Activated CD4-positive, alpha-beta T cell treated with anti-CD3 and anti-CD28 coated beads, Interleukin-2, amount 10 ng/mL, durations not matched to agents 7 days and 5 days (primary cell): ENCODE results near the gene FUT3. TPM values are rescaled to one million over a fixed set of nuclear protein-coding genes. Genes with fewer than 3 reads are reported as not detected.

Experiments
- CTCF ChIA-PET: fragments of 350-600 bp; sonication (Branson Sonifier 250); formaldehyde crosslinking; loops from one replicate; lab custom pipeline; 2021; ENCODE audit warnings: antibody characterized with exemption; lab: Charles Lee
- POLR2A ChIA-PET: fragments of 350-600 bp; sonication (Branson Sonifier 250); formaldehyde crosslinking; loops from one replicate; lab custom pipeline; 2021; ENCODE audit warnings: antibody characterized with exemption; lab: Charles Lee
- DNase-seq: peaks from one replicate; pipeline ENCODE4 v3.0.0-alpha.2; 2020
- H3K27ac Mint-ChIP-seq: one replicate; pipeline ENCODE4 v1.8.0; 2021; ENCODE audit warnings: mild to moderate bottlenecking, moderate library complexity, mixed read lengths
- H3K27me3 Mint-ChIP-seq: one replicate; pipeline ENCODE4 v1.8.0; 2021; ENCODE audit warnings: mixed read lengths
- H3K36me3 Mint-ChIP-seq: one replicate; pipeline ENCODE4 v1.8.0; 2021; ENCODE audit warnings: low read depth, mixed read lengths
- H3K4me1 Mint-ChIP-seq: one replicate; pipeline ENCODE4 v1.8.0; 2021; ENCODE audit warnings: mixed read lengths
- H3K4me3 Mint-ChIP-seq: one replicate; pipeline ENCODE4 v1.8.0; 2021; ENCODE audit warnings: mild to moderate bottlenecking, moderate library complexity, mixed read lengths
- H3K9me3 Mint-ChIP-seq: one replicate; pipeline ENCODE4 v1.8.0; 2021; ENCODE audit warnings: mixed read lengths
- total RNA-seq, 2 experiments: library from RNA; stranded (reverse); gene quantifications; one replicate each; pipeline ENCODE4 v1.2.3, GENCODE V29; 2021

Gene FUT3
- not detected for total RNA-seq

DNA sequence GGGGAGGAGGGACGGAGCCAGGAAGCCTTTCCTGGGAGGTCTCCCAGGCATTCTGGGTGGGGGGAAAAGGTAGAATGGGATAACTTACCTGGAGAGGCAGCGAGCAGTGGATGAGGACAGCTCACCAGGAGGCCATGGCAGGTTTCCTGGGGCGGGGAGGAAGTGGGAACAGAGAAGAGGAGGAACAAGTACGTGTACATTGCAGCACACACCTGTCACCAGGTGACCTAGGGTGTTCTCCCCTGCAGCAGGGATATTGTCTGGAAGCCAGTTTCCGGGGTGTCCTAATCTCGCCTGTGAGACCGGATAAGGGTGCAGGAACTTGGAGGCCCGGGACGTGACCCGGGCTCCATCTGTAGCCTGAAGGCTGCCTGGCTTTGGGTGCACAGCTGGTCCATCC is at the start of gene FUT3:
Gene FUT3, minus strand, starts transcription at position 148 of the 400 bp plus-strand sequence.
- ChIA-PET POLR2A (no interaction called here), CTCF (no interaction called here)
- no peak within 1 kb of the TSS for H3K27ac Mint-ChIP-seq

DNA sequence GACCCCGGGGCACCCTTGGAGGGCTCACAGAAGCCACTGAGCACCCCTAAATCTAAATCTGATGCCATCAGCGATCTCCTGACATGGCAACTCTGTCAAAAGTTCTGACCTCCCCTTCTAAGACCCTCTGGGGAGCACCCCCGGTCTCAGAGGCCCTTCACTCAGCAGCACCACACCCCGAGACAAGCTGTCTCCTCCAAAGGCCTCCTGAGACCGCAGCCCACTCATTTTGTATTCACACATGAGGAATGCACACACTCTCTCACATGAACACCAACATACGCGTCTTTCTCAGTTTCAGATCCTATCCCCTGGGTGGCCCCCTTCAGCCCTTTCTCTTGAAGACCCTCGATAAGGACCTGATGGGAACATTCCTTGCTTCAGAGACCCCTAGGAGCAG is 49.7 kb upstream of the FUT3 start:
- DNase-seq: no peak
- ChIA-PET CTCF (interaction anchor here (1.3 kb wide), 1 partner anchor 97 kb away, joined by 6 read pairs; no protein-coding TSS in a partner anchor), POLR2A (no interaction called here)
- H3K4me1 Mint-ChIP-seq: peaks cover 22% of the 10 kb centered on the region
- no peak overlapping the region for H3K27ac Mint-ChIP-seq
- no peaks in the 10 kb centered on the region for H3K9me3 Mint-ChIP-seq
- H3K4me3 Mint-ChIP-seq: no peak overlapping the region
- no peaks in the 10 kb centered on the region for H3K27me3 Mint-ChIP-seq
- H3K36me3 Mint-ChIP-seq: peaks cover 10% of the 10 kb centered on the region

More for the DNA sequence above, at the start of gene FUT3:
- no peak for DNase-seq
- Mint-ChIP-seq H3K4me3 (no peak within 1 kb of the TSS), H3K36me3 (no peaks in the 10 kb centered on the region), H3K4me1 (peaks cover 2% of the 10 kb centered on the region), H3K27me3 (no peaks in the 10 kb centered on the region), H3K9me3 (no peaks in the 10 kb centered on the region)

- Mint-ChIP-seq H3K4me1 (peaks cover 22% of the 10 kb centered on the region), H3K4me3 (no peak overlapping the region), H3K27ac (no peak overlapping the region), H3K27me3 (no peaks in the 10 kb centered on the region), H3K36me3 (peaks cover 12% of the 10 kb centered on the region), H3K9me3 (no peaks in the 10 kb centered on the region)
- CTCF ChIA-PET: interaction anchor here (2.2 kb wide), 1 partner anchor 96 kb away, joined by 8 read pairs; no protein-coding TSS in a partner anchor
- POLR2A ChIA-PET: no interaction called here
- no peak for DNase-seq
Observed at GRCh38 chr19:5899728-5900526, 48.7 kb upstream of the FUT3 start.

DNA sequence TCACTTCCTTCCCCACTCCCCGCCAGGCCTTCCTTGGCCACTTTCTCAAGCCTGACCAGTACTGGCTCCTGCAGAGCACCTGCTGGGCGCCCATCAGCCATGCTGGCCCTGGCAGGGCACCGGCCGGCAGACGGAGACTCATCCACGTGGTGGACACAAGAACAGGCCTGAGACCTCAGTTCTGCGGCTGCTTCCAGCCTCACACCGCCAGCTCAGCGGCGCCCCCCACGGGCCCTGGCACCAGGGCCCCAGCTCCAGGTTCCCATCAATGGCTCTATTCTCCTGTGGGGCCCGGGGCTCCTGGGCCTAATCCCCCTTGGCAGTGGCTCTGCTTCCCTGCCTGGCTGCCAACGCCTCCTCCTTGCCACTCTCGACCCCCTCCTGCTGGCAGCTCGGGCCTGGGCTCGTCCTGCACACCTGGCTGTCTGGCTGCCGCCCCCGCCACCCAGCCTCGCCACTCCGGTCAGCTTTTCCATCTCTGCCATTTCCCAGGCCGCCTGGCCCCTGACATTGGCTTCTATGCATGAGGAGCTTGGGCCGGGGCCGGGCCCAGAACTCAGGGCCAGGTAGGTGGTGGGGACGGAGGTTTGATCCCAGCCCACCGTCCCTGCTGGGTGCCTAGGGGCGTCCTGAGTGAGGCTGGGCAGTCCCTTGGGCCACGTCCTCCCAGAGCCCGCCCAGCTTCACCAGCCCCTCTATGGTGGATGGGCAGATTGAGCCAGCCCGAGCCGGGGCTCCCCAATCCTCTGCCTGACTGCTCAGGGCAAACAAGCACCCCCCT is 46.1 kb upstream of the FUT3 start:
- no peaks in the 10 kb centered on the region for H3K9me3 Mint-ChIP-seq
- ChIA-PET CTCF (no interaction called here), POLR2A (no interaction called here)
- H3K27ac Mint-ChIP-seq: no peak overlapping the region
- H3K27me3 Mint-ChIP-seq: no peaks in the 10 kb centered on the region
- peaks cover 7% of the 10 kb centered on the region for H3K36me3 Mint-ChIP-seq
- H3K4me3 Mint-ChIP-seq: no peak overlapping the region
- no peak for DNase-seq
- H3K4me1 Mint-ChIP-seq: peaks cover 14% of the 10 kb centered on the region

DNA sequence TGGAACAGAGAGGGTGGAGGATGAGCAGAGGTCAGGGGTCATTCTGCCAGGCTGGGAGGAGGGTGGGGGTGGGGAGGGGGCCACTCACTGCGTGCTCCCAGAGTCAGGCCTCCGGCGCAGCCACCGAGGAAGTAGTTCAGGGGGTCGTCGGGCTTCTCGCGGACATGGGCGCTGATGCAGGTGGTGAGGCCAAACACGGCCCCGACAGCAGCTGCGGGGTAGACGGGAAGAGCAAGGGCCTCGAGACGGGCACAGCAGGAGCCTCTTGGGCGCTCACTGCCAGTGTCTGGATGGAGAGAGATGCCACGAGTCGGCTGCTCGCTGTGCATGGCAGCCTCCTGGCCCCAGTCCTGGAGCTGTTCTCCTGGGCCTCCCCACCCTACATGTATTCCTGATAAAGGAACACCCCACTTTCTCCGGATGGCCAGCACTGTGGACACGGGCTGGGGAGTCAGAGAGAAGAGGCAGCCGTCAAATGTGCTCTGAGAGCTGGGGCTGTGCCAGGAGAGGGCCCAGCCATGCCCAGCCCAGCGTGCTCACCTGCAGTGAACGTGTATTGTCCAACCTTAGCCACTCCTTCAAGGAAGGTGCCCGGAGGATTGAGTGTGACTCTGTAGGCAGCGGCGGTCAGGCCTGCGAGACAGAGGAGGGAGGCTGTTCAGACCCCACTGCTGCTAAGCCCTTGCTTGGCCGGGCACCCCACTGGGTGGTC is 45.3 kb upstream of the FUT3 start:
- no peaks in the 10 kb centered on the region for H3K9me3 Mint-ChIP-seq
- H3K4me1 Mint-ChIP-seq: peaks cover 10% of the 10 kb centered on the region
- no peak overlapping the region for H3K4me3 Mint-ChIP-seq
- no peak overlapping the region for H3K27ac Mint-ChIP-seq
- no peak for DNase-seq
- H3K36me3 Mint-ChIP-seq: peaks cover 7% of the 10 kb centered on the region
- H3K27me3 Mint-ChIP-seq: no peaks in the 10 kb centered on the region
- ChIA-PET CTCF (no interaction called here), POLR2A (no interaction called here)

DNA sequence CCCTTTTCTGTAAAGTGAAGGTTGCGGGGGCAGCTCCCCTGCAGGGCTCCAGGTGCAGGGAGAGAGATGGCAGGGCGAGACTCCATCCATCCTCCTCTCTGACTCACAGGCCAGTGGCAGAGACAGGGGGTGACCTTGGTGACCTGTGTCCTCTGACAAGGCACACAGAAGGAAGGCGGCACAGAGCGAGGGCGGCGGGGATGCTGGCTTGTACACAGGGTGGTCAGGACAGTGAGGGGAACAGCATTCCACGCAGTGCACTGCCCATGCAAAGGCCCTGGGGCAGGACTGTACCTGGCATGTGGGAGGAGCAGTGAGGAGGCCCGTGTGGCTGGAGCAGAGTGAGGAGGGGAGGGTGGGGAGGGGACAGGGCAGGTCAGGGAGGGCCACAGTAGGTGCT is 44.6 kb upstream of the FUT3 start:
- no peaks in the 10 kb centered on the region for H3K27me3 Mint-ChIP-seq
- H3K4me1 Mint-ChIP-seq: peaks cover 4% of the 10 kb centered on the region
- H3K36me3 Mint-ChIP-seq: peaks cover 2% of the 10 kb centered on the region
- ChIA-PET CTCF (no interaction called here), POLR2A (no interaction called here)
- no peaks in the 10 kb centered on the region for H3K9me3 Mint-ChIP-seq
- H3K4me3 Mint-ChIP-seq: no peak overlapping the region
- no peak for DNase-seq
- H3K27ac Mint-ChIP-seq: no peak overlapping the region

DNA sequence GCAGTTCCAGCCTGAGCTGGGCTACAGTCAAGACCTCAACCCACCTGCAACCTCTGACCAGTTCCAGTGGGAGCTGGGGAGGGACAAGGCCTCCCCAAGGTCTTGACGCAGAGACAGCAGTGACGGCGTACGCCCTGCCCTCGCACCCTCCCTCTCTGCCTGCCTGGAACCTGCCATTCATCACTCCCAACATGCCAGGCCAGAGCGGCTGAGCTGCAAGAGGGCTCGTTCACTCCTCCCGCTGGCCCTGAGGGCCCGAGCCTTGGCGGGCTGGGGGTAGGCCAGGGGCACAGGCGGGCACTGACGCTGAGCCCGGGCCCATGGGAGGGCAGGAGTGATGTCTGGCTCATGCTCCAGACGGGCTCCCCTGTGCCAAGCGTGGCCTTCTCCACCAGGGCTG is 44.2 kb upstream of the FUT3 start:
- Mint-ChIP-seq H3K27ac (no peak overlapping the region), H3K9me3 (no peaks in the 10 kb centered on the region), H3K4me3 (no peak overlapping the region), H3K27me3 (no peaks in the 10 kb centered on the region), H3K4me1 (peaks cover 4% of the 10 kb centered on the region), H3K36me3 (peaks cover 2% of the 10 kb centered on the region)
- ChIA-PET POLR2A (no interaction called here), CTCF (interaction anchor here (0.6 kb wide), 1 partner anchor 1816 kb away, joined by 5 read pairs; no protein-coding TSS in a partner anchor)
- no peak for DNase-seq

DNA sequence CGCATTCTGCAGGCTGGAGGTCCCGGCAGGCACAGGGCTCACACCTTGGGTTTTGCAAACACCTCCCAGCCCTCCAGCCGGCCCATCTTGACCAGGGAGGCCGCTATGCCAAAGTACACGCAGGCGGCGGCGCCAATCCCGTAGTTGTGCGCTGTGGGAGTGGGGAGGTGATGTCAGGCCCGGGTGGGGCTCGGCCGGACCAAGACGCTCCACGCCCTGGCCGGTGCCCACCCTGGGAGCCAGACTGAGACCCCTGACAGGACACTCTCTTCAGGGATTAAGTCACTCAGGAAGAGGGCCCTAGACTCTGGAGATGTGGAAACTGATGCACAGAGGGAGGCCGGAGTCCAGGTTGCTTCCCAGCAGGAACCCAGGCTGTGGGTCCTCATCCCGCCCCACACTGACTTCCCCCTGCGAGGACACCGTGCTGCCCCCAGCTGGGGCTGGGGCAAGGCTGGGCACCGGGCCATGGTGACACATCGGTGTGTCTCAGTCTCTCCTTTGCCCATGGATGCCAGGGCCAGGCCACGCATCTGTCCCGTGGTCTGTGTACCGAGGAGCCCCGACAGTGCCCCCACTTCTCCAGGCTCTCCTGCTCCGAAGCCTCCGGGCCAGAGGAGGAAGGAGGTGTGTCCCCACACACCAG is 43.6 kb upstream of the FUT3 start:
- Mint-ChIP-seq H3K27me3 (peaks cover under 1% of the 10 kb centered on the region), H3K4me1 (no peaks in the 10 kb centered on the region), H3K9me3 (no peaks in the 10 kb centered on the region), H3K27ac (no peak overlapping the region), H3K4me3 (no peak overlapping the region), H3K36me3 (peaks cover 2% of the 10 kb centered on the region)
- DNase-seq: no peak
- ChIA-PET CTCF (interaction anchor here (0.6 kb wide), 1 partner anchor 1816 kb away, joined by 5 read pairs; no protein-coding TSS in a partner anchor), POLR2A (no interaction called here)

- Mint-ChIP-seq H3K4me1 (no peaks in the 10 kb centered on the region), H3K9me3 (no peaks in the 10 kb centered on the region), H3K36me3 (peaks cover 2% of the 10 kb centered on the region), H3K4me3 (no peak overlapping the region), H3K27me3 (peaks cover 4% of the 10 kb centered on the region), H3K27ac (no peak overlapping the region)
- ChIA-PET CTCF (interaction anchor here (1.4 kb wide), 1 partner anchor 90 kb away, joined by 5 read pairs; no protein-coding TSS in a partner anchor), POLR2A (no interaction called here)
- DNase-seq: no peak
Observed at GRCh38 chr19:5893907-5894703, 42.9 kb upstream of the FUT3 start.

GRCh38 chr19:5893296-5893903 is 42.2 kb upstream of the FUT3 start:
- DNase-seq: no peak
- ChIA-PET POLR2A (no interaction called here), CTCF (interaction anchor here (1.2 to 1.4 kb wide), 2 partner anchors 10 to 89 kb away, joined by 3 to 5 read pairs; partner anchors contain the start of gene NDUFA11)
- Mint-ChIP-seq H3K36me3 (peaks cover 2% of the 10 kb centered on the region), H3K4me1 (no peaks in the 10 kb centered on the region), H3K27ac (no peak overlapping the region), H3K4me3 (no peak overlapping the region), H3K9me3 (no peaks in the 10 kb centered on the region), H3K27me3 (peaks cover 4% of the 10 kb centered on the region)

DNA sequence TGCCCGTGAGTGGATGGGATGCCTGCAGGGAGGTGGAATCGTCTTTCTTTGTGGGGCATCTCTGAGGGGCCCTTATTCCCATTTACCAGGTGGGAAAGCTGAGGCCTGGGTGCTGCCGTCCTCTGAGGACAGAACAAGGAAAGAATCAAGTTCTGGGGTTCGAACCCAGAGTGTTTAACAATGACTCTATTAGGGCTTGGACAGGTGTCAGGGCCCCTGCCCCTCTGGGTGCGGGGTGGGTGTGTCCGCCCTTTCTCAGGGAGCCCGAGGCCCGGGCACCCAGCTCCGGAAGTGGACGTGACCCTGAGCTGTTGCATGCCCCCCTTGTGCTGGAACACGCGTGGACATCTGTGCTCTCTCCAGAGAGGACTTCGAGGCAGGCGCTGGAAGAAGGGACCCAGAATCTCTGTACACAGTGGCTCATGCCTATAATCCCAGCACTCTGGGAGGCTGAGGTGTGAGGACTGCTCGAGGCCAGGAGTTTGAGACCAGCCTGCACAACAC is 41.6 kb upstream of the FUT3 start:
- POLR2A ChIA-PET: no interaction called here
- CTCF ChIA-PET: interaction anchor here (1.2 to 1.4 kb wide), 2 partner anchors 10 to 89 kb away, joined by 3 to 5 read pairs; partner anchors contain the start of gene NDUFA11
- peaks cover 2% of the 10 kb centered on the region for H3K36me3 Mint-ChIP-seq
- no peak overlapping the region for H3K27ac Mint-ChIP-seq
- H3K9me3 Mint-ChIP-seq: no peaks in the 10 kb centered on the region
- H3K4me1 Mint-ChIP-seq: no peaks in the 10 kb centered on the region
- DNase-seq: no peak
- H3K4me3 Mint-ChIP-seq: no peak overlapping the region
- H3K27me3 Mint-ChIP-seq: peaks cover 4% of the 10 kb centered on the region
